Stimulated activated naive B cell treated with anti-CD40 and anti-IgM and Interleukin-4, amounts not matched to agents 10 μg/mL and 1 μg/mL and 100 μg/mL, for 72 hours (primary cell): ENCODE results near the gene TTYH3.
"Not testable (repeated sequence)": the region's sequence is repeated elsewhere in the genome, so short reads cannot be mapped to it uniquely, and the experiment has no call there.

Experiments used
- ATAC-seq, 2 donors: fragments of 150-1000 bp; cut with Tn5 transposase; replicated peaks; 2 replicates each; pipeline ENCODE4 v1.10.0; 2021; ENCODE audit warnings: moderate library complexity in 1 of 2
- DNase-seq: peaks from one replicate; pipeline ENCODE4 v3.0.0; 2021
- H3K27ac Mint-ChIP-seq: one replicate; pipeline ENCODE4 v1.8.0; 2022; ENCODE audit warnings: mild to moderate bottlenecking, mixed read lengths
- H3K27me3 Mint-ChIP-seq, 2 donors: one replicate each; pipeline ENCODE4 v1.8.0; 2022; ENCODE audit warnings: mixed read lengths in 2 of 2
- H3K36me3 Mint-ChIP-seq, 2 donors: one replicate each; pipeline ENCODE4 v1.8.0; 2022; ENCODE audit warnings: mixed read lengths in 2 of 2, mild to moderate bottlenecking in 1 of 2
- H3K4me1 Mint-ChIP-seq, 2 donors: one replicate each; pipeline ENCODE4 v1.8.0; 2022; ENCODE audit warnings: mixed read lengths in 2 of 2, mild to moderate bottlenecking in 1 of 2
- H3K4me3 Mint-ChIP-seq, 2 donors: one replicate each; pipeline ENCODE4 v1.8.0; 2022; ENCODE audit warnings: mild to moderate bottlenecking in 2 of 2, mixed read lengths in 2 of 2, moderate library complexity in 1 of 2
- H3K9me3 Mint-ChIP-seq, 2 donors: one replicate each; pipeline ENCODE4 v1.8.0; 2022; ENCODE audit warnings: mixed read lengths in 2 of 2, mild to moderate bottlenecking in 1 of 2

TTYH3 gene

DNA sequence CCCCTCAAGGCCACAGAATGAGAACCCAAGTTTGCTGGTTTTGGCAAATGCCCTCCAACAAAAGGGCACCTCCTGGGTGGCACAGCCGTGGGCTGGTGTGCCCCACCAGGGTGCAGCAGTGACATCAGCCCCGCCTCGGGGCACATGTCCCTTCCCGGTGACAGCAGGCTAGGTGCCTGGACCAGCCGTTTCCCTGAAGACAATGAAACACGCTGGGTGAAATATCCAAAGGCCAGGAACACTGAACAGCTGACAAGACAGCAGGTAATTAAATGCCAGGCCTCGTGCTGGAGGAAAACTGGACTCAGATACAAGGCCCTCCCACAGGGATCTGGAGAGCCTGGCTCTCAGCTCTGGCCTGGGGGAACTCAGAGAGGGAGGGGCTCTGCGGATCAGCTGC lies 44.8 kb downstream of the TTYH3 start:
- not testable (repeated sequence) for ATAC-seq

DNA sequence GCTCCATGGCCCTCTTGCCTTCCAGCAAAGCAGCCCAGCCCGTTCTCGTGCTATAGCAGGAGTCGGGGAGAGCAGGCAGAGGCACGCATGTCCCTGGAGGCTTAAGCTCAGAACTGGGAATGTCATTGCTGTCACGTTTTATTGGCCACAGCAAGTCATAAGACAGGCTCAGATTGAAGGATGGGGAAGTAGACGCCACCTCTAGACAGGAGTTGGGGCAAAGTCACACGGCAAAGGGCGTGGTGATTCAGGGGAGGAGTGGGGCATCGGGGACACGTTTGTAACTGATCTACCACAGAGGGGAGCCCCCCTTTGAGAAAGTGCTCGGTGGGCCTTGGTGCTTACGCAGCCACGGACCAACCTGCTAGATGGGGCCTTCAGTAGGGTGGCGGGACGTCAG lies 46.7 kb downstream of the TTYH3 start:
- not testable (repeated sequence) for ATAC-seq, DNase-seq, H3K4me1 Mint-ChIP-seq, H3K4me3 Mint-ChIP-seq, H3K36me3 Mint-ChIP-seq, H3K9me3 Mint-ChIP-seq, H3K27ac Mint-ChIP-seq
- H3K27me3 Mint-ChIP-seq: peaks cover 16 to 22% of the 10 kb centered on the region in 2 donors

More for the DNA sequence above, 44.8 kb downstream of the TTYH3 start:
- H3K27me3 Mint-ChIP-seq, H3K27ac Mint-ChIP-seq, H3K4me1 Mint-ChIP-seq, H3K4me3 Mint-ChIP-seq, DNase-seq, H3K9me3 Mint-ChIP-seq, H3K36me3 Mint-ChIP-seq: not testable (repeated sequence)

DNA sequence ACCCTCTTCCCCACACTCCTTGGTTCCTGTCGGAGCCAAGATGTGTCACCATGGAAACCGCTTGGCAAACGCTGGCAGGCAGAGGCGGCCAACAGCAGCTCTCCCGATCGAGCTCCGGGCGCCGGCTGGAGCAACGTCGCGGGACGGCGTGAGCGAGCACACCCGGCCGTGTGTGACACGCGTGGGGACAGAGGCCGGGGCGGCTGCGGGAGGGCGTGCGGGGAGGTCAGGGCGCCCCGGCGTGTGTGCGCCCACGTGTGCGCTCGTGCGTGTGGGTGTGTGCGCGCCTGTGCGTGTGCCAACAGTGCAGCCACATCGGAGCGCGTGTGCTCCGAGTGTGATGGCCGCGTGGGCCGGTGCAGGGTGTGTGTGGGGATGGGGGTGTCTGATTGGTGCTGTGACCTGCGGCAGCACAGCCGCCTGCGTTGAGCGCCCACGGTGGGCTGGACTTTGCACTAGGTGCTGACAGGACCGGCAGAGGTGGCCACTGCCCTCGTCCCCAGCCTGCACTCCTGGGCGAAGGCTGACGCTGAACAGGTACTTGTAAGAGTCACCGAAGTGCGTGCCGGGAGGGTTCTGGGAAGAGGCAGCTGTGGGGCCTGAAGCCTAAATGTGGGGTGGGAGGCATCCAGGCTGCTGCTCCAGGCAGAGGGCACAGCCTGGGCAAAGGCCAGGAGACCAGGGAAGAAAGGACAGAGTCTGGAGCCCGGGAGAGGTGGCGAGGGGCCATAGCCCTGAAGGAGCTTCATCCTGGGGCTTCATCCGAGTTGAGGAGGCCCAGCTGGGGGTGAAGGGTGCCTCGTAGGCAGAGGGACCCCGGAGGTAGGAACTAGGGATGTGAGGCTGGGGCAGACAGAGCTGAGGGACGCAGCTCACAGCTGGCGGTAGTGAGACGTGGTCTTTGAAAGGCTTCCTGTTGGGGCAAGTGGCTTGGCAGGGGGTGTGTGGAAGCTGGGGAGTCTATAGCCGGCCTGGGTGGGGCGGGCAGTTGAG lies 47.6 kb downstream of the TTYH3 start:
- Mint-ChIP-seq H3K27ac (peak overlapping the region; percentile 47), H3K27me3 (peaks cover 16 to 23% of the 10 kb centered on the region in 2 donors)
- H3K9me3 Mint-ChIP-seq, DNase-seq, H3K36me3 Mint-ChIP-seq, ATAC-seq, H3K4me1 Mint-ChIP-seq, H3K4me3 Mint-ChIP-seq: not testable (repeated sequence)

DNA sequence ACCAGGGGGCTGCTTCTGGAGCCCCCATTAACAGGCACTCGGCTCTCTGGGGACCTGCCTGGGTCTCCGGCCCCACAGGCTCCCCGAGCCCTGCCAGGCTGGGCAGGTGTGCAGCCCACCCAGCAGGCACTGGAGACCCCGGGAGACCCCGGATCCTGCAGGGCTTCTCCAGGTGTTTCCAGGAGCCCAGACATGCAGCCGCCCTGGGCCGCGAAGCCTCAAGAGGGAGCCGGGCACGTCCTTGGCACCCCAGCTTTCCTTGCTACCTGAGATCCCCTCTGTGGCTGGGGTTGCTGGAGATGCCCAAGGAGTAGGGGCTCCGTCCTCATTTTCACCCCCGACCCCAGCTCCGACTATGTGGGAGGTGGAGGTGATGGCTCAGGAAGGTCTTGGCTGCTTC lies 48.5 kb downstream of the TTYH3 start:
- H3K9me3 Mint-ChIP-seq: no peaks in the 10 kb centered on the region
- no peak for ATAC-seq
- H3K4me1 Mint-ChIP-seq: peaks cover 0 to 3% of the 10 kb centered on the region in 2 donors
- DNase-seq: no peak
- no peak overlapping the region for H3K27ac Mint-ChIP-seq
- no peaks in the 10 kb centered on the region for H3K36me3 Mint-ChIP-seq
- no peak overlapping the region for H3K4me3 Mint-ChIP-seq
- peaks cover 16 to 23% of the 10 kb centered on the region in 2 donors for H3K27me3 Mint-ChIP-seq

DNA sequence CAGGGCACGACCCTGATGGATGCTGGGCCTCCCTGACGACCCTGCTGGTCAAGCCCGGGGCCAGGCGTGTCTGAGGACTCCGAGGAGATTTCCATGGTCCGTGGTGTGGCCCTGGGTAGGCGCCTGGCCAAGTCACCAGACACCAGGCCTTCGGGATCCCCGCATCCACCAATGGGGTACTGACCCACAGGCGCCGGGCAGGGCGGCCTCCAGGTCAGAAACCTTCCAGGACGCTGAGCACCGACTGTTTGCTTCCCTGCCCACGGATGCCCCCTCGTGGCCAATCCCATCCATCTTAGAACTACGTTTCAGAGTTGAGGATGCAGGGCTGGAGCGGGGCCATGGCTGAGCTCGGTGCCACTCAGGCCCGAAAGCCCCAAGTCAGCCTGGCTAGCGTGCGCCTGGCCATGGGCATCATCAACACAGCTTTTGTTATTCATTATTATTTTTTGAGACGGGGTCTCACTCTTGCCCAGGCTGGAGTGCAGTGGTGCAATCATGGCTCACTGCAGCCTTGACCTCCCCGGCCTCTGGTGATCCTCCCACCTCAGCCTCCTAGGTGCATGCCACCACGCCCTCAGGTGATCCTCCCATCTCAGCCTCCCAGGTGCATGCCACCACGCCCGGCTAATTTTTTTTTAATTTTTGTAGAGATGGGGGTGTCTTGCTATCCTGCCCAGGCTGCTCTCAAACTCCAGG lies 49.2 kb downstream of the TTYH3 start:
- H3K27me3 Mint-ChIP-seq: peaks cover 17 to 27% of the 10 kb centered on the region in 2 donors
- H3K27ac Mint-ChIP-seq: no peak overlapping the region
- H3K9me3 Mint-ChIP-seq: no peaks in the 10 kb centered on the region
- DNase-seq (no peak), ATAC-seq (peak; percentile 74 to 86)
- H3K36me3 Mint-ChIP-seq: no peaks in the 10 kb centered on the region
- no peak overlapping the region for H3K4me3 Mint-ChIP-seq
- H3K4me1 Mint-ChIP-seq: peaks cover 0 to 3% of the 10 kb centered on the region in 2 donors

DNA sequence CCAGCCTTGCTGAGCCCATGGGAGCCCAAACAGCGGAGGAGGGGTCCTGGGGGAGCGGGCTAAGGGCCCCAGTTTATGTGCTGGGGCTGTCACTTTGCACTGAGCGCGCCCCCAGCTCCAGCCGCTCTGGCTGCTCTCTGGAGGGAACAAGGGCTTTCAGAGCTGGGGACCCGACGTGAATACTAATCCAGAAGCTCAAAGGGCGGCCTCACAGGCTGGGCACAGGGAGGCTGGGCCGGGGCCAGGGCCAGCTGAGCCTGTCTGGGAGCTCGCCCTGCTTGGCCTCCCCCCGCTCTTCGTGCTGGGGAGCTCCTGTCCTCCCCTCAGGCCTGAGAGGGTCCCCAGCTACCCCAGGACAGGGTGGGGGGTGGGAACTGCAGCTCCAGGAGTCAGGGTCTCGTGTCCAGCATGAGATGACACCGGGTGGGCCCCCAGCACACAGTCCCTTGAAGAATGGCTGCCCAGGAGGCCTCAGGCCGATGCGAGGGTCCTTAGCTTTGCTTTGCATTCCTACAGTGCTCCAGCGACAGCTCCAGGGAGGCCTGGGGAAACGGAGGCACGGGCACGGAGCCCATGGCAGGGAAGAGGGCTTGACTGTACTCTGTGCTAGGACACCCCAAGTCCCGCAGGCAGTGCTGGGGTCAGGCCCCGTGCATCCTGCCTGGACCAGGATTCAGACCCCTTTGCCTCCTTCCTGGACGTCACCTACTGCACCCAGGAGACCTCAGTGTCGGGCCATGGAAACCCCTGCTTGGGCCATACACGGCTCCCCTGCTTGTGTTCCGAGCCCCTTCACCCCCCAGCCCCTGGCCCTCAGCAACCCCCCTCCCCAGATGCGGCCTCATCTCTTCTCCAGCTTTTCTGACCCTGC lies 50.4 kb downstream of the TTYH3 start:
- ATAC-seq: no peak
- Mint-ChIP-seq H3K27me3 (peaks cover 22 to 35% of the 10 kb centered on the region in 2 donors), H3K9me3 (no peaks in the 10 kb centered on the region), H3K4me1 (peaks cover 0 to 3% of the 10 kb centered on the region in 2 donors), H3K36me3 (no peaks in the 10 kb centered on the region), H3K4me3 (no peak overlapping the region), H3K27ac (no peak overlapping the region)
- no peak for DNase-seq

DNA sequence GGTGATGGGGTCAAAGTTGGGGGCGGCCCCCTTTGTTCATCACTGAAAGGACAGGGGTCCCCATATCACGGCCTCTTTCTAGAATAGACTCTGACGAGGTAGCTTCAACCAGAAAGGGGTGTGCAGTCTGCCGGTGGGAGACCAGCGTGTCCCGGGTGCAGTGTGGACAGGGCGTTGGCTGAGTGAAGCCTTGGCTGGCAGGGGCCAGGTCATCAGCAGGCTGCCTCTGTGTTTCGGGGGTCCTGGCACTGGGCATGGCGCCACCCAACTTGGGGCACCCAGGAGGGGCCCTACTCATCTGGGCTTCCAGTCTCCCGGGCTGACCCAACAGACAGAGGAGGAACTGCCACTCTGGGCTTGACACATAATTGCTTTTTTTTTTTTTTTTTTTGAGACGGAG lies 52.7 kb downstream of the TTYH3 start:
- Mint-ChIP-seq H3K27me3 (peaks cover 35 to 53% of the 10 kb centered on the region in 2 donors), H3K4me1 (peaks cover 11 to 18% of the 10 kb centered on the region in 2 donors), H3K27ac (no peak overlapping the region), H3K9me3 (no peaks in the 10 kb centered on the region), H3K4me3 (no peak overlapping the region), H3K36me3 (no peaks in the 10 kb centered on the region)
- no peak for ATAC-seq
- no peak for DNase-seq

DNA sequence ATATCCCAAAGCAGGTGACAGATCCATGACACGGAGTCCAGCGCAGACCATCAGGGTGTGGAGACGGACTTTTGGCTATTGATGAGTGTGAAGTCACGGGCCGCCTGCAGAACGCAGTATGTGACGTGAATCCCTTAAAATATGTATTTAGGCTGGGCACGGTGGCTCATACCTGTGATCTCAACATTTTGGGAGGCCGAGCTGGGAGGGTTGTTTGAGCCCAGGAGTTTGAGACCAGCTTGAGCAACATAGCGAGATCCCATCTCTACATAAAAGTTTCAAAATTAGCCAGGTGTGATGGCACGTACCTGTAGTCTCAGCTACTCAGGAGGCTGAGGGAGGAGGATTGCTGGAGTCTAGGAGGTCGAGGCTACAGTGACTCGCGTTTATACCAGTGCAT lies 54.3 kb downstream of the TTYH3 start:
- H3K4me3 Mint-ChIP-seq: no peak overlapping the region
- ATAC-seq (no peak), DNase-seq (no peak)
- peaks cover 43 to 64% of the 10 kb centered on the region in 2 donors for H3K27me3 Mint-ChIP-seq
- H3K27ac Mint-ChIP-seq: no peak overlapping the region
- no peaks in the 10 kb centered on the region for H3K36me3 Mint-ChIP-seq
- H3K9me3 Mint-ChIP-seq: no peaks in the 10 kb centered on the region
- peaks cover 14 to 34% of the 10 kb centered on the region in 2 donors for H3K4me1 Mint-ChIP-seq

DNA sequence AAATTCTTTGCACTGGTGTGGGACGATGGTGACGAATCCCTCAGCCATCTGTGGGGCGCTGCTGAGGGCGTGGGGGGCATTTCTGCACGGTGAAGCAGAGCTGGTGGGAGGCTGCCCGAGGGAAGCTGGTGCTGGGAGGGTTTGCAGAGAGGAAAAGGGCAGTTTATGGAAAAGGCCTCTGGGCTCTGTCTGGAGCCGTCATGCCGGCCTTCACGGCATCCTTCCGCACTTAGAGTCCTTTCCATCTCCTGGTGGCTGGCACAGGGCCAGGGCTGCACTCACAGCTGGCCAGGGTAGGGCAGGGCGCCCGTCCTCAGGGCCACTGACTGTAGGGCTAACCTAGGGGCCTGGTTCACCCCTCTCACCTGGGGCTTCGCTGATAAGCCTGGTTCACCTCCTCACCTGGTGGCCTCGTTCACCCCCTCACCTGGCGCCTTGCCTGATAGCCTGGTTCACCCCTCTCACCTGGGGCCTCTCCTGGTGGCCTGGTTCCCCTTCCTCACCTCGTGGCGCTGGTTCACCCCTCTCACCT lies 55.6 kb downstream of the TTYH3 start:
- Mint-ChIP-seq H3K36me3 (no peaks in the 10 kb centered on the region), H3K27ac (no peak overlapping the region), H3K27me3 (peaks cover 46 to 59% of the 10 kb centered on the region in 2 donors), H3K4me1 (peaks cover 14 to 37% of the 10 kb centered on the region in 2 donors), H3K9me3 (no peaks in the 10 kb centered on the region), H3K4me3 (peak overlapping the region in 1 of 2 donors; percentile 28)
- no peak for ATAC-seq
- DNase-seq: no peak

DNA sequence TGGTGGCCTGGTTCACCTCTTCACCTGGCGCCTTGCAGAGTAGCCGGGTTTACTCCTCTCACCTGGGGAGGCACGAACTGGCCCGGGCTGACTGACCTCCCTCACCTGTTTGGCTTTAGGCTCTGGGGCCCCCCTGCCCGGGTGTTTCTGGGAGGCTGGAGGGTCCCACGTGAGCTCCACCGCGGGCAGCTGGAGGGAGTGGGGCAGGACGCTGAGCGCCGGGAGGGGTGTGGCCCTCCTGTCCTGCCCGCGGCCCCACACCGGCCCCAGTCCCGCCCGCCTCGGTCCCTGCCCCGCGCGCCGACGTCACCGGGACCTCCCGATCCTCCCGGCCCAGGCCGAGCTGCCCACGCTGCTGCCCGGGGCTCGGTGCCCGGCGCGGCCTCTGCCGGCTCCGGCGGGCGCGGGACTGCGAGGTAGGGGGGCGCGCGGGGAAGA lies 56.1 kb downstream of the TTYH3 start, which contains the start of gene AMZ1:
Gene AMZ1 (plus strand): TSS at position 322 of the 438 bp plus-strand sequence. CDS start 12,250 bp downstream, outside the sequence.
- peaks cover 41 to 56% of the 10 kb centered on the region in 2 donors for H3K27me3 Mint-ChIP-seq
- ATAC-seq (peak; percentile 10 to 20), DNase-seq (no peak)
- no peaks in the 10 kb centered on the region for H3K36me3 Mint-ChIP-seq
- peak within 1 kb of the TSS; percentile 89 for H3K27ac Mint-ChIP-seq
- no peaks in the 10 kb centered on the region for H3K9me3 Mint-ChIP-seq
- peaks cover 14 to 37% of the 10 kb centered on the region in 2 donors for H3K4me1 Mint-ChIP-seq
- peak within 1 kb of the TSS; percentile 66 to 79 for H3K4me3 Mint-ChIP-seq

DNA sequence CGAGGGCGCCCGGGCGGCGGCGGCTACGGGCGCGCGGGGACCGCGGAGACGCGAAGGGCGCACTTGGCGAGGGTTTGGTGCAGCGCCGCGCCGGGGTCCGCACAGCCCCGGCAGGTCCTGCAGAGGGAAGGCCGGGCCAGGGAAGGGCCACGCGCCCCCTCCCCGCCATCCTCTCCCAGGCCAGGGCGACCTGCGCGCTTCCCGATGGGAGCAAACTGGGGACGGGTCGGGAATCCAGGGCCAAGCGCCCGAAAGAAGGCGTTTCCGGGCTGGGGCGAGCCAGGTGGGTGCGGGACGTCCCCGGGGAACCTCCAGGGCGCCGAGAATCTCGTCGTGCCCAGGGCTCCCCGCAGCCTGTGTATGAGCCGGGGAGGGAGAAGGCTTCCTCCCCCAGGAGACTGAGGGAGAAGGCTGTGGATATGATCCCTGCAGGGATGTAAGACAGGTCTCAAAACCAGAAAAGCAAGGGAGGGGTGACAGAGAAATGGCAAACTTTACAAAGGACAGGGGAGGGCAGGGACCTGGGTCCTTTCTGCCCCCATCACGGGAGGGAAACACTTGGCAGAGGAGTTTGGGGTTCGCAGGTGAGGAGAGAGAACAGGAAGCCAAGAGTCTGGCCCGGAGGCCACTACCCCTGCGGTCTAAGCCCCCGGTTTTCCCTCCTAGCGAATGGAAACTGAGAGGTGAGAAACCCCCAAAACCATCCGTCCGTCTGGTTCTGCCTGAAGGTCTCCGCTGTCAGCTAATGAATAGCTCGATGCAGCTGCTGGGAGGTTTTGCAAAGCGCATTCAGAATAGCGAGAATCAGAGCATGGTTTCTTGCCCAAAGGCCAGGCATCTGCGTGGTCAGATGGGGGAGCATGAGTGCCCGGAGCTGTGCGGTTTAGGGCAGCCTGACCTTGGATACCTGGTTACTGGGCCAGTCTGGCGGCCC lies 56.9 kb downstream of the TTYH3 start:
- Mint-ChIP-seq H3K27me3 (peaks cover 35 to 49% of the 10 kb centered on the region in 2 donors), H3K36me3 (no peaks in the 10 kb centered on the region), H3K9me3 (no peaks in the 10 kb centered on the region), H3K4me1 (peaks cover 14 to 37% of the 10 kb centered on the region in 2 donors), H3K4me3 (peak overlapping the region; percentile 66 to 79), H3K27ac (peak overlapping the region; percentile 89)
- DNase-seq: peak; percentile 56
- ATAC-seq: peak; percentile 75 to 77

DNA sequence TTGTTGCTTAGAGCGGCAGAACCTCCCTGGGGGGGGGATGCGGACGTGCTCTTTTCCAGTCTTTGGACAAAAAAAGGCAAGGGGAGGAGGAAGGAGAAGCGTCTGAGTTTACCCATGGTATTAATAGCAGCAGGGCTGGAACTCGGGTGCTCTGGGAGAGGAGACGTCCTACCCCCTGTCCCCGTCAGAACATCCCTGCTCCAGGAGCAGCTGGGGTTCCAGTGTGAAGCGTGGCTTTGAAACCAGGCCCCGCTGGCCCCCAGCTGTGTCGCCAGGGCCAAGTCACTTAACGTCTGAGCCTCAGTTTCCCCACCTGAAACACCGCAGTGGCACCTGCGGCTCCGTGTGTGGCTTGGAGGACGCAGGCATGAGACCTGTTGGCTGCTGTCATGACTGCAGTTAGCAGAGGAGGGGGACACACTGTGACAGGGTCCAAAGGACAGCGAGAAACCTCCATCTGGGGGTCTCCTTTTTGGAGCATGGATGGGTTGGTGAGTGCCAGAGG lies 57.6 kb downstream of the TTYH3 start:
- DNase-seq (no peak), ATAC-seq (peak; percentile 8 to 12)
- H3K27ac Mint-ChIP-seq: peak overlapping the region; percentile 89
- peaks cover 14 to 37% of the 10 kb centered on the region in 2 donors for H3K4me1 Mint-ChIP-seq
- peak overlapping the region; percentile 66 to 79 for H3K4me3 Mint-ChIP-seq
- H3K36me3 Mint-ChIP-seq: no peaks in the 10 kb centered on the region
- peaks cover 35 to 49% of the 10 kb centered on the region in 2 donors for H3K27me3 Mint-ChIP-seq
- H3K9me3 Mint-ChIP-seq: no peaks in the 10 kb centered on the region
